BJ (cell line): ENCODE results near the gene TRIM59. TPM values are rescaled to one million over a fixed set of nuclear protein-coding genes. Genes with fewer than 3 reads are reported as not detected.

Experiments used
- CTCF ChIA-PET: fragments of 350-600 bp; formaldehyde crosslinking; extraction: SDS; loops from one replicate; lab custom pipeline; 2021; ENCODE audit warnings: antibody characterized with exemption, inconsistent platforms; lab: Yijun Ruan, JAX
- POLR2A ChIA-PET: fragments of 300-600 bp; sonication (Branson Sonifier 250); formaldehyde crosslinking; extraction: SDS; loops from one replicate; lab custom pipeline; 2021; ENCODE audit warnings: antibody characterized with exemption; lab: Charles Lee
- DNase-seq: peaks from one replicate; pipeline ENCODE4 v3.0.0-alpha.2; 2011; ENCODE audit warnings: low read depth
- H3K27me3 ChIP-seq: 2 replicates; pipeline ENCODE4 v1.6.0; 2011; ENCODE audit warnings: low read length; ENCODE audit not compliant: control insufficient read depth, insufficient read depth
- H3K36me3 ChIP-seq: 2 replicates; pipeline ENCODE4 v1.5.1; 2011; ENCODE audit warnings: low read length; ENCODE audit not compliant: control insufficient read depth, insufficient read depth
- H3K4me3 ChIP-seq: 2 replicates; pipeline ENCODE4 v1.5.1; 2011; ENCODE audit warnings: low read depth, mild to moderate bottlenecking, control low read depth, low read length
- CTCF ChIP-seq: IDR thresholded peaks from 2 replicates; pipeline ENCODE4 v1.5.1; 2011; ENCODE audit warnings: low read depth, mild to moderate bottlenecking, control low read depth, inconsistent platforms, low read length, moderate library complexity; ENCODE audit not compliant: insufficient read depth
- polyA plus RNA-seq: library from polyadenylated mRNA; depleted of rRNA; stranded (reverse); fragments of >200 nt; gene quantifications from 2 replicates; pipeline ENCODE4 v1.2.3, GENCODE V29; 2011

Gene TRIM59
- polyA plus RNA-seq, 1 experiment = 10.3 TPM

- TF ChIP-seq CTCF = no peak
- Histone ChIP-seq H3K4me3 (no peak overlapping the region), H3K36me3 (no peaks in the 10 kb centered on the region), H3K27me3 (no peaks in the 10 kb centered on the region)
- DNase-seq = no peak
- ChIA-PET CTCF (interaction anchor here (0.6 to 2.5 kb wide), 8 partner anchors 8 to 587 kb away, joined by 3 to 12 read pairs (median 4); no protein-coding TSS in a partner anchor), POLR2A (interaction anchor here (1.3 kb wide), 1 partner anchor 13 kb away, joined by 4 read pairs; no protein-coding TSS in a partner anchor)
Measured at GRCh38 chr3:160451602-160452001, 2.0 kb upstream of the TRIM59 start.

GRCh38 chr3:160450846-160451245, 1.3 kb upstream of the TRIM59 start:
- POLR2A ChIA-PET = interaction anchor here (0.6 to 1.3 kb wide), 3 partner anchors 9 to 24 kb away, joined by 3 to 12 read pairs (median 4); no protein-coding TSS in a partner anchor
- H3K4me3 ChIP-seq = no peak overlapping the region
- peaks cover 2% of the 10 kb centered on the region; the same call in 1 of the 2 replicates for H3K36me3 ChIP-seq
- DNase-seq = peak; percentile 86
- H3K27me3 ChIP-seq = no peaks in the 10 kb centered on the region
- CTCF ChIA-PET = interaction anchor here (0.6 to 2.5 kb wide), 9 partner anchors 9 to 587 kb away, joined by 3 to 12 read pairs (median 4); no protein-coding TSS in a partner anchor
- peak; percentile 33; the same call in 1 of the 2 replicates for TF ChIP-seq CTCF

- no peak for DNase-seq
- TF ChIP-seq CTCF = no peak
- CTCF ChIA-PET = interaction anchor here (0.9 to 2.5 kb wide), 6 partner anchors 11 to 49 kb away, joined by 3 to 6 read pairs (median 4); no protein-coding TSS in a partner anchor
- Histone ChIP-seq H3K27me3 (no peaks in the 10 kb centered on the region), H3K4me3 (peak overlapping the region; percentile 89), H3K36me3 (peaks cover 2% of the 10 kb centered on the region; the same call in 1 of the 2 replicates)
- POLR2A ChIA-PET = interaction anchor here (0.6 to 0.9 kb wide), 4 partner anchors 16 to 644 kb away, joined by 3 to 6 read pairs (median 4); no protein-coding TSS in a partner anchor
Measured at GRCh38 chr3:160448845-160449635, 546 bp downstream of the TRIM59 start.

- ChIA-PET CTCF (interaction anchor here (0.6 to 1.0 kb wide), 3 partner anchors 35 to 272 kb away, joined by 3 read pairs; no protein-coding TSS in a partner anchor), POLR2A (no interaction called here)
- DNase-seq = no peak
Measured at GRCh38 chr3:160447544-160447943, 2.0 kb downstream of the TRIM59 start.

More at GRCh38 chr3:160447544-160447943, 2.0 kb downstream of the TRIM59 start:
- Histone ChIP-seq H3K4me3 (peak overlapping the region; percentile 19), H3K27me3 (no peaks in the 10 kb centered on the region), H3K36me3 (peaks cover 2% of the 10 kb centered on the region; the same call in 1 of the 2 replicates)
- TF ChIP-seq CTCF = no peak
